ENCODE measurements around the gene NEDD4L.

- TF ChIP-seq SNAI2 (CRISPR knock-in tag; IDR thresholded peaks at IDR 0.05) (no peak), TOX (CRISPR knock-in tag; IDR thresholded peaks at IDR 0.05; ENCODE audit: borderline replicate concordance) (no peak), OSR1 (CRISPR knock-in tag; IDR thresholded peaks at IDR 0.05) (no peak), CSDC2 (CRISPR knock-in tag; IDR thresholded peaks at IDR 0.05) (no peak), ZC3H10 (CRISPR knock-in tag; IDR thresholded peaks at IDR 0.05) (no peak), ZNF565 (CRISPR knock-in tag; conservative IDR thresholded peaks at IDR 0.05; ENCODE audit: low read depth) (no peak), ZNF70 (CRISPR knock-in tag; IDR thresholded peaks at IDR 0.05) (no peak), CREB5 (CRISPR knock-in tag; IDR thresholded peaks at IDR 0.05; ENCODE audit: low read depth) (no peak), RARB (CRISPR knock-in tag; IDR thresholded peaks at IDR 0.05) (no peak), PPARA (CRISPR knock-in tag; IDR thresholded peaks at IDR 0.05; ENCODE audit: borderline replicate concordance) (no peak), ZFP3 (CRISPR knock-in tag; IDR thresholded peaks at IDR 0.05) (no peak), BACH2 (CRISPR knock-in tag; IDR thresholded peaks at IDR 0.05; ENCODE audit: borderline replicate concordance) (no peak)
Observed at GRCh38 chr18:58177004-58177717, 133.1 kb downstream of the NEDD4L start.
